GM18520 (cell line): ENCODE results near the gene BZW1.

Source experiments
- ATAC-seq: cut with Tn5 transposase; IDR thresholded peaks from one replicate; pipeline ENCODE4 v1.9.1; 2021; ENCODE audit not compliant: unreplicated experiment

The BZW1 gene

DNA sequence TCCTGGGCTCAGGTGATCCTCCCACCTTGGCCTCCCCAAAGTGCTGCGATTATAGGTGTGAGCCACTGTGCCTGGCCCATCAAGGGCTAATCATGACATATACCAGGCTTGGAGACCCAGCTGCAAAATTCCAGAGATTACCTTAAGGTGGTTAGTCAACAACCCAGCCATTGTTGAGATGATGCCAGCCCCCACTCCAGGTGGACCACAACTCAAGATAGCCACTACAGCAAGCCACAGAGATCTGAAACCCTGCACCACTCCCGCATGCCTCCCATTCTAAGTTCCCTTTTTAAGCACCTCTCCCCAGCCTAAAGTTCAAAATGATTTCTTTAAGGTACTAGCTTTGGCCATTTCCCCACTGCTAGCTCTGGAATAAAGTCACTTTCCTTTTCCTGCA, 57.3 kb downstream of the BZW1 start:
- no peak for ATAC-seq

DNA sequence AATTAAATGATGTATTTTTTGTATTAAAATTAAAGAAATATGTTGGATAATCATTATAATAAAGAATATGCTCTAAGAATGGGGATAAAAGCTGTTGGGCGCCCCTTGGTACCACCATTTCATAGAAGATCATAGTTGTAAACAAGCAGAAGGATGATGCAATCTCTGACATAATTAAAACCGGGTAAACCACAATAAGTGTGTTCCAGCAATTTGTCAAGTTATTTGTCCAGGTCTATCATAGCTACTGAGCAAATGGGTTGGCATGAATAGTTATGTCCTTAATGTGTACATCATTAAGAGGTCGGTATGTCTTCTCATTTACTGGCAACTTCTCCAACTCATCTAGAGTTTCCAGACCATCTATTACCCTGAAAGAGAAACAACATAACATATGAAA, 59.4 kb downstream of the BZW1 start:
- no peak for ATAC-seq

DNA sequence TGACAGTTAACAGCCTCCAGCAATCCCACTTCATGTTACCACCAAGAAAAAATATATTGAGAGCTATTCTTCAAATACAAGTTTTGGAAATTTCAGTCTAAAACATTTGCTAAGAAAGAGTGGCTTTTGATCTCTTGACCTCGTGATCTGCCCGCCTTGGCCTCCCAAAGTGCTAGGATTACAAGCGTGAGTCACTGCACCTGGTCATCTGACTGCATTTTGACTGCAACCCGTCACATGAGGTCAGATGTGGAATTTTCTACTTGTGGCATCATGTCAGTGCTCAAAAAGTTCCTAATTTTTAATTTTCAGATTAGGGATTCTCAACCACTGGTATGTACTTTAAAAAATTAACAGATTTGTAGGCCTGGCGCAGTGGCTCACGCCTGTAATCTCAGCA, 61.9 kb downstream of the BZW1 start:
- ATAC-seq: no peak
